Measurements from ENCODE around the gene WSB1. TPM values are rescaled to one million over a fixed set of nuclear protein-coding genes. Genes with fewer than 3 reads are reported as not detected.
A peak's percentile ranks its signal among the peaks of the same experiment; 100 is the strongest.

Gene WSB1
- total and polyA plus RNA-seq, 10 of the 15 experiments (the other 5 are each of a cell fraction or from before 2014, with no cell fraction given), result 26.6 to 458 (median 101) TPM

GRCh38 chr17:27244491-27245223 is 49.3 kb upstream of the WSB1 start:
- H3K9me3 ChIP-seq (replicated peaks; ENCODE audit: control insufficient read depth, insufficient read depth, low read length), result no peaks in the 10 kb centered on the region
- H2AFZ ChIP-seq (ENCODE audit: control insufficient read depth, low read depth, low read length), result peak overlapping the region; percentile 72
- POLR2A ChIA-PET, result interaction anchor here (0.9 kb wide), 1 partner anchor 38 kb away, joined by 3 read pairs; no protein-coding TSS in a partner anchor
- no peaks in the 10 kb centered on the region for H3K36me3 ChIP-seq (ENCODE audit: control insufficient read depth in 2 of 2, insufficient read depth in 2 of 2, low read length in 1 of 2)
- intact Hi-C loops (cut with micrococcal nuclease; ENCODE audit: unreplicated experiment) (loop anchor here (1.0 to 5.0 kb wide), 3 partner anchors 88 to 408 kb away; no protein-coding TSS in a partner anchor), in situ Hi-C loops (cut with MboI) (loop anchor here (5.0 kb wide), 1 partner anchor 413 kb away; no protein-coding TSS in a partner anchor)
- no peaks in the 10 kb centered on the region for H4K20me1 ChIP-seq (ENCODE audit: control insufficient read depth, insufficient read depth)
- H3K4me1 ChIP-seq (ENCODE audit: control insufficient read depth, insufficient read depth, low read length), result peaks cover 32% of the 10 kb centered on the region
- BruUV-seq (replicated peaks), result no TSS peak
- no peaks in the 10 kb centered on the region for H3K79me2 ChIP-seq (ENCODE audit: control insufficient read depth, insufficient read depth, low read length)
- H3K27me3 ChIP-seq (replicated peaks in 1 of 2; ENCODE audit: control insufficient read depth in 2 of 2, insufficient read depth in 2 of 2, low read length in 1 of 2), result no peaks in the 10 kb centered on the region
- FAIRE-seq, result no peak
- H3K27ac ChIP-seq (ENCODE audit: control insufficient read depth, insufficient read depth), result no peak overlapping the region
- no peak overlapping the region for H3K9ac ChIP-seq (ENCODE audit: control insufficient read depth, insufficient read depth, low read length)
- CTCF ChIA-PET, result interaction anchor here (0.8 to 4.8 kb wide), 31 partner anchors 8 to 359 kb away, joined by 3 to 58 read pairs (median 4); partner anchors contain the start of gene WSB1
- no peak for ATAC-seq
- RAD21 ChIA-PET (ENCODE audit: unreplicated experiment), result interaction anchor here (0.9 to 2.0 kb wide), 17 partner anchors 9 to 406 kb away, joined by 3 to 35 read pairs (median 5); partner anchors contain the start of gene WSB1
- H3K4me3 ChIP-seq, result no peak overlapping the region
- 57% methylated on average over 16 of the region's 16 CpGs for WGBS (ENCODE audit: insufficient coverage, insufficient replicate concordance, low lambda C conversion rate, missing lambda C conversion rate)
- no peak for DNase-seq (ENCODE audit: low read depth, low spot score)
- SMC1A ChIA-PET (ENCODE audit: uncharacterized antibody, unreplicated experiment), result interaction anchor here (1.0 to 4.9 kb wide), 5 partner anchors 32 to 110 kb away, joined by 4 to 35 read pairs (median 4); no protein-coding TSS in a partner anchor
- peak overlapping the region; percentile 41 for H3K4me2 ChIP-seq (ENCODE audit: control insufficient read depth, insufficient read depth)
- TF ChIP-seq EZH2 (IDR thresholded peaks at IDR 0.05; ENCODE audit: borderline replicate concordance, control insufficient read depth, low read depth, low read length), result no peak
- TF ChIP-seq SUPT20H (IDR thresholded peaks at IDR 0.05; ENCODE audit: borderline replicate concordance, control insufficient read depth, low read depth, low read length), result no peak
- no peak for TF ChIP-seq ZNF24 (IDR thresholded peaks at IDR 0.05)
- TF ChIP-seq E2F4 (IDR thresholded peaks at IDR 0.05; ENCODE audit: low read depth, low read length), result no peak
- no peak for TF ChIP-seq RBBP5 (conservative IDR thresholded peaks at IDR 0.05)
- no peak for TF ChIP-seq HDAC2 (IDR thresholded peaks at IDR 0.05)
- no peak for TF ChIP-seq JUND (IDR thresholded peaks at IDR 0.05; ENCODE audit: low read depth, low read length)
- no peak for TF ChIP-seq TARDBP (IDR thresholded peaks at IDR 0.05; ENCODE audit: borderline replicate concordance)
- TF ChIP-seq SPI1 (IDR thresholded peaks at IDR 0.05; ENCODE audit: borderline replicate concordance, insufficient read depth, low read depth, low read length), result no peak
- no peak for TF ChIP-seq CTCF (IDR thresholded peaks at IDR 0.05 in 2 of 3, conservative IDR thresholded peaks at IDR 0.05 in 1 of 3; ENCODE audit: control insufficient read depth in 2 of 3, extremely low read depth in 1 of 3, insufficient read depth in 1 of 3, low read depth in 3 of 3, low read length in 3 of 3)
- TF ChIP-seq RELA (IDR thresholded peaks at IDR 0.05; ENCODE audit: borderline replicate concordance, partially characterized antibody), result no peak
- TF ChIP-seq CEBPZ (IDR thresholded peaks at IDR 0.05; ENCODE audit: low read depth, low read length), result no peak
- no peak for TF ChIP-seq E4F1 (IDR thresholded peaks at IDR 0.05; ENCODE audit: borderline replicate concordance, partially characterized antibody)

All from GM12878 (cell line).